Ishikawa (cell line): ENCODE results near the gene CNNM4.

Source experiments
- NFIC ChIP-seq: IDR thresholded peaks from 2 replicates; pipeline ENCODE4 v1.6.1; 2012
- RAD21 ChIP-seq: IDR thresholded peaks from 2 replicates; pipeline ENCODE4 v1.6.1; 2012; ENCODE audit warnings: low read depth
- REST ChIP-seq: IDR thresholded peaks from 2 replicates; pipeline ENCODE4 v1.6.1; 2012; ENCODE audit warnings: low read depth, mild to moderate bottlenecking
- YY1 ChIP-seq: IDR thresholded peaks from 2 replicates; pipeline ENCODE4 v1.6.1; 2012; ENCODE audit warnings: low read depth
- ZBTB7A ChIP-seq: IDR thresholded peaks from 2 replicates; pipeline ENCODE4 v1.6.1; 2012; ENCODE audit warnings: low read depth

GRCh38 chr2:96802721-96803120 lies 42.0 kb downstream of the CNNM4 start:
- TF ChIP-seq REST (no peak), ZBTB7A (no peak), RAD21 (no peak), YY1 (no peak), NFIC (no peak)
